BLaER1 treated with 17β-estradiol and CSF1 and Interleukin-3, amounts not matched to agents 10 nM and 100 nM (cell line): ENCODE data around the gene ITPKB.

Experiments
- H3K27ac ChIP-seq, 11 experiments: shearing (Covaris generic); formaldehyde crosslinking; 2 replicates each; pipeline ENCODE4 v1.8.1; 2022
- H3K27me3 ChIP-seq, 11 experiments: shearing (Covaris generic); formaldehyde crosslinking; 2 replicates each; pipeline ENCODE4 v1.8.1; 2022
- H3K36me3 ChIP-seq, 11 experiments: shearing (Covaris generic); formaldehyde crosslinking; 2 replicates each; pipeline ENCODE4 v1.8.1; 2022
- H3K4me1 ChIP-seq, 10 experiments: shearing (Covaris generic); formaldehyde crosslinking; 2 replicates each; pipeline ENCODE4 v1.8.1; 2022
- H3K4me2 ChIP-seq, 11 experiments: shearing (Covaris generic); formaldehyde crosslinking; 2 replicates each; pipeline ENCODE4 v1.8.1; 2022
- H3K4me3 ChIP-seq, 10 experiments: shearing (Covaris generic); formaldehyde crosslinking; 2 replicates each; pipeline ENCODE4 v1.8.1; 2022
- H3K9ac ChIP-seq, 11 experiments: shearing (Covaris generic); formaldehyde crosslinking; 2 replicates each; pipeline ENCODE4 v1.8.1; 2022
- H3K9me3 ChIP-seq, 11 experiments: shearing (Covaris generic); formaldehyde crosslinking; replicated peaks in 1 of 11; 2 replicates each; pipeline ENCODE4 v1.8.1; 2022
- H4K20me1 ChIP-seq, 11 experiments: shearing (Covaris generic); formaldehyde crosslinking; 2 replicates each; pipeline ENCODE4 v1.8.1; 2022
- Cebpa-rat ChIP-seq, 11 experiments: shearing (Covaris generic); IDR thresholded peaks; 2 replicates each; pipeline ENCODE4 v1.8.1; 2022

ITPKB gene

DNA sequence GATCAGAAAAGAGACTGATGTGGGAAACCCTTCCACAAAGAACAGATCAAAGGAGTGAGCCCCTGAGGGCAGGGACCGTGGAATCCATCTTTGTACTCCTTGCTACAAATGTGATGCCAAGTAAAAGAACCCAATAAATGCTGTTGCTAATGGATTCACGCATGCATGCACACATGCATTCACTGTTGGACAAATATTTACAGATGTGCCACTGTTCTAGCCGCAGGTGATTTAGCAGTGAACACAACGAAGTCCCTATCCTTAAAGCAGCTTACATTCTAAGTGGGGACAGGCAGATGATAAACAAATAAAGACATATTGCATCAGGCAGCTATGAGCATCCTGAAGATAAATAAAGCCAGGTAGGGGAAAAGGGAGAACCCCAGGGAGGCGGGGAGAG, 67.8 kb downstream of the ITPKB start:
- H3K9ac ChIP-seq = no peak overlapping the region
- H3K36me3 ChIP-seq = peaks cover 0 to 10% (median 5%) of the 10 kb centered on the region in 11 experiments; a peak in 4 of 22 replicates
- peaks cover 0 to 20% (median 5%) of the 10 kb centered on the region in 11 experiments; a peak in 10 of 22 replicates for H4K20me1 ChIP-seq
- peaks cover 64 to 98% (median 88%) of the 10 kb centered on the region in 10 experiments for H3K4me1 ChIP-seq
- H3K9me3 ChIP-seq = no peaks in the 10 kb centered on the region
- no peak overlapping the region for H3K4me3 ChIP-seq
- no peak overlapping the region; a peak in 1 of 22 replicates for H3K27ac ChIP-seq
- no peaks in the 10 kb centered on the region for H3K27me3 ChIP-seq
- no peak for TF ChIP-seq Cebpa-rat (IDR thresholded peaks at IDR 0.05)
- peak overlapping the region in 10 of 11 experiments; percentile 7 to 96 (median 82); a peak in 16 of 22 replicates for H3K4me2 ChIP-seq

DNA sequence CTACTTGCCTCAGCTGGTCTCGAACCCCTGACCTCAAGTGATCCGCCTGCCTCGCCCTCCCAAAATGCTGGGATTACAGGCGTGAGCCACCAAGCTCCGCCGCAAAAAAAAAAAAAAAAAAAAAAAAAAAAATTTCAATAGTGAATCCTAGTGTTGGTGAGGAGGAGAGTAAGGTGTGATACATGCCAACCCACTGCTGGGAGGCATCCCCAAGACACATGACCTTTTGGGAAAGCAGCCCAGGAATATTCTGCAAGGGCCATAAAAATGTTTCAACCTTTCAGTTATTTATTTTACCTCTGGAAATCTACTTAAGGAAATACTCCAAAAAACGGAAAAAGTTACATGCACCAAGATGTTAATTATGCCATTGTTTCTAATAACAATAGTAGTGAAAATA, 69.0 kb downstream of the ITPKB start:
- Histone ChIP-seq H3K4me2 (peak overlapping the region in 2 of 11 experiments; percentile 15 to 96; a peak in 4 of 22 replicates), H3K4me3 (no peak overlapping the region), H3K9me3 (no peaks in the 10 kb centered on the region), H3K27me3 (no peaks in the 10 kb centered on the region), H3K27ac (no peak overlapping the region), H4K20me1 (peaks cover 0 to 32% (median 6%) of the 10 kb centered on the region in 11 experiments; a peak in 11 of 22 replicates), H3K36me3 (peaks cover 0 to 10% (median 5%) of the 10 kb centered on the region in 11 experiments; a peak in 4 of 22 replicates), H3K4me1 (peaks cover 64 to 98% (median 88%) of the 10 kb centered on the region in 10 experiments), H3K9ac (no peak overlapping the region)
- TF ChIP-seq Cebpa-rat (IDR thresholded peaks at IDR 0.05) = no peak

DNA sequence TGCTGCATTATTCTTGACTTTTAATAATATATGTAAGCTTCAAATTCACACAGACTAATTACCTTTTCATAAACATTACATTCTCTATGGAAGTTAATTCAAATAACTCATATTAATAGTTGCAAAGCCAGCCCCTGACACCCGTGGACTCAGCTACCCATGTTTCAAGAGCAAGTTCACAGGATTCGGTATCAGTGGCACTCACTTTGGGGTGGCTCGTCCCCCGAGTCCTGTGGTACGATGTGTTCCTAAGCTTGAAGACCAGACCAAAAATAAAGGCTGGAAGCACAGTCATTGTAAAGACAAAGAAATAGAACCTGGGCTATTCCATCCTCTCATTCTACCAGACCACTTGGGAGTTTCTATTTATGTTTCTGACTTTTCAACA, 70.9 kb downstream of the ITPKB start:
- Histone ChIP-seq H3K27me3 (no peaks in the 10 kb centered on the region), H3K9ac (no peak overlapping the region), H3K4me1 (peaks cover 66 to 100% (median 90%) of the 10 kb centered on the region in 10 experiments), H3K9me3 (no peaks in the 10 kb centered on the region), H3K27ac (peak overlapping the region in 4 of 11 experiments; percentile 72 to 82 (median 78); a peak in 4 of 22 replicates), H3K36me3 (peaks cover 0 to 10% (median 5%) of the 10 kb centered on the region in 11 experiments; a peak in 4 of 22 replicates), H3K4me2 (peak overlapping the region in 10 of 11 experiments; percentile 76 to 96 (median 88); a peak in 19 of 22 replicates), H4K20me1 (peaks cover 0 to 52% (median 20%) of the 10 kb centered on the region in 11 experiments; a peak in 14 of 22 replicates), H3K4me3 (no peak overlapping the region)
- TF ChIP-seq Cebpa-rat (IDR thresholded peaks at IDR 0.05) = no peak

DNA sequence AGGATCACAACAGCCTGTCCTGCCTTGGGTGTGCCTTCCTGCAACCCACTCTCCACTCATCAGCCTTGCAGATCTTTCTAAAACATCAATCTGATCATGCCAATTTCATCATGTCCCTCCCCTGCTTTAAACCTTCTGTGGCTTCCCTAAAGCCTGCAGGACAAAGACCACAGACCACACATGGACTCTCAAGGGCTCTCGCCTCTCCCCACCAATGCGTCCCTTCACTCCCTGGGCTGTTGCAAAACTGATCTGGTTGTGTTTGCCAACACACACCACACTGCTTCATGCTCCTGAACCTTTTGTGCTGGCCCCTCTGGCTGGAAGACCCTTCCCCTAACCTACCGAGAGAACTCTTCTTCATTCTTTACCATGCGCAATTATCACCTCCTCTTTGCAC, 72.4 kb downstream of the ITPKB start:
- H3K4me2 ChIP-seq = peak overlapping the region; percentile 76 to 96 (median 89)
- H3K27me3 ChIP-seq = no peaks in the 10 kb centered on the region
- H3K27ac ChIP-seq = peak overlapping the region in 7 of 11 experiments; percentile 13 to 82 (median 72); a peak in 11 of 22 replicates
- H3K4me1 ChIP-seq = peaks cover 61 to 87% (median 77%) of the 10 kb centered on the region in 10 experiments
- peaks cover 0 to 62% (median 20%) of the 10 kb centered on the region in 11 experiments; a peak in 14 of 22 replicates for H4K20me1 ChIP-seq
- H3K9ac ChIP-seq = peak overlapping the region in 5 of 11 experiments; percentile 9 to 68 (median 62); a peak in 8 of 22 replicates
- H3K4me3 ChIP-seq = no peak overlapping the region
- H3K36me3 ChIP-seq = peaks cover 0 to 8% (median 5%) of the 10 kb centered on the region in 11 experiments; a peak in 4 of 22 replicates
- H3K9me3 ChIP-seq = no peaks in the 10 kb centered on the region
- peak in 5 of 11 experiments; percentile 7 to 53 (median 43); a peak in 5 of 22 replicates for TF ChIP-seq Cebpa-rat (IDR thresholded peaks at IDR 0.05)

DNA sequence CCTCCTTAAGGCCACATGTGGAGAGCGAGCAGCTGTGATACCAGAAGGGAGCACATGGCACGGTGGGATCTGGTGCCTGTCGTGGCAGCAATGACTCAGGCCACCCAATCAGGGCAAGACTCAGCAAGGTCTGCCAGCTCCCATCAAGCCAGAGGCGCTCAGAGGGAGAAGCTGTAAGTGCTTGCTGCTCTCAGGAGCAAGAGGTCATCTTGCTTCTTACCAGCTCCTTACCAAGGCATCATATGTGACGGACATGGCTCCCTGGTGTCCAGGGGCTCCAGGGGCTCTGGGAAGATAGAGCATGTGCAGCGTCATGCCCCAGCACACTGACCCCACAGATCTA, 72.9 kb downstream of the ITPKB start:
- Histone ChIP-seq H3K4me3 (0 out of 20 replicates have a peak overlapping the region, but pooled peaks of 1 of the 10 experiments have one; percentile 5), H4K20me1 (peaks cover 0 to 65% (median 20%) of the 10 kb centered on the region in 11 experiments; a peak in 14 of 22 replicates), H3K4me2 (peak overlapping the region; percentile 76 to 96 (median 89)), H3K36me3 (peaks cover 0 to 4% (median 0%) of the 10 kb centered on the region in 11 experiments; a peak in 2 of 22 replicates), H3K9ac (peak overlapping the region in 8 of 11 experiments; percentile 4 to 68 (median 32); a peak in 8 of 22 replicates), H3K27ac (peak overlapping the region in 10 of 11 experiments; percentile 1 to 88 (median 74); a peak in 14 of 22 replicates), H3K9me3 (no peaks in the 10 kb centered on the region), H3K4me1 (peaks cover 55 to 82% (median 73%) of the 10 kb centered on the region in 10 experiments), H3K27me3 (no peaks in the 10 kb centered on the region)
- TF ChIP-seq Cebpa-rat (IDR thresholded peaks at IDR 0.05) = no peak

DNA sequence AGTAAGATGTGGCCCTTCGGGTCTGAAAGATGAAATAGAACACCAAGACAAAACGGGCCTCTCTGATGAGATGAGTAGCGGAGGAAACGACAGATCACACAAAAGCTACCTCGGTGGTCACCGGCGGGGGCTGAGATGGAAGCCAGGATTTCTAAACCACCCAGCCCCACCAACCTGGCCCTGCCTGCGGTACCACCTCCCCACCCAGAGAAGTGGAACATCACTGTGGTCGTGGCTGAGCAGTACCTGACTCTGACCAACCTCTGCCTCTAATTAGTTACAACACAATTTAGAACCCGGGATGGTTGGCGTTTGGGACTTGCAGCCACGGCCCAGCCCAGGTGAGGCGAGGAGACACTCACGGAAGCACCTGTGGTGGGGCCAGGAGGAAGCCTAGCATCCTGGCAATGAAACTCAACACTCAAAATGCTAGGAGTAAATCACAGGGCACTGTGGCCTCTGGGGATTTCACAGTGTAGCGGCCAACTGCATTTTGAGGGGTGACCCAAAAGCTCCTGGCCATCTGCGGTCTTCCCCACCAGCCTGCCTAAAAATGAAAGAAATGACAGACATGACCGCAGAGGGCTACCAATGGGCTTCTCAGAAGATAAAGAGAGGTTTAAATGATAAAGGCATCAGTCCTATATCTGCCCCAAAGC, 73.4 kb downstream of the ITPKB start:
- peaks cover 55 to 77% (median 71%) of the 10 kb centered on the region in 10 experiments for H3K4me1 ChIP-seq

DNA sequence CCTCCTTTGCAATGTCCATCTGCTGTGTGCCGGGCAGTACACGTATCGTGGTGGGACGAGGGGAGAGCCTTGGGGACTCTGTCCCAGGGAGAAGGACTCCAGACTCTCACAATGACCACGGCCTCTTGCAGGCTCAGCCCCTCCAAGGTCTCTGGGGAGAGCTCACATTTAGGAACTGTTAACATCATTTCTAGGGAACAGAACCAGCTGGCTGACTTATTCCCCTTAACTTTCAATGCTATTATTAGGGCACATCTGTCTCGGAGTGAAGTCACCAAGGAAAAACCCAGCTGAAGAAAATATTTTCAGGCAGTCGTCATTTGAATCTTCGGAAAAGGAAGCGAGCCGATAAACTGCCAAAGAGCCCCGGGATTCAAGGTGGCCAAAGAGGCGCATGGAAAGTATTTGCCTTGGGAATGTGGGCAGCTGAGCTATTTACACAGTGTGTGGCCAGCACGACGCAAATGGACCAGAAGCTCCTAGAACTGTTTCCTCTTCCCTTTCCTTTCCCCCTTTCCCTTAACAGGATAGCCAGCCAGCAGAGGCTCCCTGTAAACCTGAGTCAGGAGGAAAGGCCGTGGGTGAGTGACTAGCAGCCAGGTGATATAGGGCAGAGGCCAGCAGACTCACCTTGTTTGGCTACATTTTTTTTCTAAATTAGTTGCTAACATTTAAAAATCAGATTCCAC, 74.5 kb downstream of the ITPKB start:
- Histone ChIP-seq H3K36me3 (no peaks in the 10 kb centered on the region), H3K27ac (peak overlapping the region; percentile 50 to 88 (median 77); a peak in 20 of 22 replicates), H3K9ac (peak overlapping the region in 10 of 11 experiments; percentile 3 to 81 (median 62); a peak in 17 of 22 replicates), H3K4me2 (peak overlapping the region; percentile 76 to 96 (median 89)), H3K4me1 (peaks cover 55 to 85% (median 66%) of the 10 kb centered on the region in 10 experiments), H3K9me3 (no peaks in the 10 kb centered on the region), H3K27me3 (no peaks in the 10 kb centered on the region), H3K4me3 (no peak overlapping the region; a peak in 1 of 20 replicates), H4K20me1 (peaks cover 0 to 69% (median 20%) of the 10 kb centered on the region in 11 experiments; a peak in 14 of 22 replicates)
- TF ChIP-seq Cebpa-rat (IDR thresholded peaks at IDR 0.05) = no peak

More for the DNA sequence above, 73.4 kb downstream of the ITPKB start:
- Histone ChIP-seq H3K9me3 (no peaks in the 10 kb centered on the region), H4K20me1 (peaks cover 0 to 63% (median 20%) of the 10 kb centered on the region in 11 experiments; a peak in 14 of 22 replicates), H3K4me3 (no peak overlapping the region), H3K27ac (peak overlapping the region in 10 of 11 experiments; percentile 10 to 88 (median 74); a peak in 15 of 22 replicates), H3K4me2 (peak overlapping the region; percentile 76 to 96 (median 89)), H3K27me3 (no peaks in the 10 kb centered on the region), H3K9ac (peak overlapping the region in 8 of 11 experiments; percentile 3 to 68 (median 36); a peak in 10 of 22 replicates), H3K36me3 (no peaks in the 10 kb centered on the region)
- no peak for TF ChIP-seq Cebpa-rat (IDR thresholded peaks at IDR 0.05)

DNA sequence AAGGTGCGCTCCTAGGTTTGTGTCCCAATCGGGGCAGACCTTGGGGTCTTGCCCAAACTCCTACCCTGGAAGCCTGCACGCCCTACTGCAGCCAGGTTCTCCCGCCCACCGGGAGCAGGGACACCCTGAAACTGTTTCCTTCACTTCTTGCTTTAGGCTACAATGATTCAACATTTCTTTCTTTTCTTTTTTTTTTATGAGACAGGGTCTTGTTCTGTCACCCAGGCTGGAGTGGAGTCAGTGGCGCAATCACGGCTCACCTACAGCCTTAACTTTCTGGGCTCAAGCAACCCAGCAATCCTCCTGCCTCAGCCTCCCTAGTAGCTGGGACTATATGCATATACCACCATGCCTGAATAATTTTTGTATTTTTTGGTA, 75.8 kb downstream of the ITPKB start:
- no peaks in the 10 kb centered on the region for H3K36me3 ChIP-seq
- H3K27me3 ChIP-seq = no peaks in the 10 kb centered on the region
- H3K9me3 ChIP-seq = no peaks in the 10 kb centered on the region
- peaks cover 53 to 97% (median 54%) of the 10 kb centered on the region in 10 experiments for H3K4me1 ChIP-seq
- H4K20me1 ChIP-seq = peaks cover 0 to 81% (median 30%) of the 10 kb centered on the region in 11 experiments; a peak in 14 of 22 replicates
- peak overlapping the region; percentile 50 to 88 (median 77) for H3K27ac ChIP-seq
- peak overlapping the region in 6 of 10 experiments; percentile 7 to 51 (median 31); a peak in 8 of 20 replicates for H3K4me3 ChIP-seq
- TF ChIP-seq Cebpa-rat (IDR thresholded peaks at IDR 0.05) = no peak
- H3K4me2 ChIP-seq = peak overlapping the region; percentile 76 to 96 (median 89)
- peak overlapping the region; percentile 39 to 81 (median 62); a peak in 21 of 22 replicates for H3K9ac ChIP-seq
